Dendritic cell treated with granulocyte-macrophage colony-stimulating factor and Interleukin-4, amounts not matched to agents 40 ng/mL and 50 ng/mL, for 4 days (primary cell): ENCODE measurements around the gene BPHL.
"Not testable (repeated sequence)": the region's sequence is repeated elsewhere in the genome, so short reads cannot be mapped to it uniquely, and the experiment has no call there.

ENCODE experiments used
- H3K27ac Mint-ChIP-seq: one replicate; pipeline ENCODE4 v1.8.0; 2022; ENCODE audit warnings: mild to moderate bottlenecking, mixed read lengths
- H3K27me3 Mint-ChIP-seq: one replicate; pipeline ENCODE4 v1.8.0; 2022; ENCODE audit warnings: mild to moderate bottlenecking, mixed read lengths
- H3K36me3 Mint-ChIP-seq: one replicate; pipeline ENCODE4 v1.8.0; 2022; ENCODE audit warnings: low read depth, mixed read lengths
- H3K4me1 Mint-ChIP-seq: one replicate; pipeline ENCODE4 v1.8.0; 2022; ENCODE audit warnings: low read depth, mixed read lengths
- H3K4me3 Mint-ChIP-seq: one replicate; pipeline ENCODE4 v1.8.0; 2022; ENCODE audit warnings: mild to moderate bottlenecking, moderate library complexity, mixed read lengths
- H3K9me3 Mint-ChIP-seq: one replicate; pipeline ENCODE4 v1.8.0; 2022; ENCODE audit warnings: mixed read lengths
- intact Hi-C: fragments of 100-400 bp; cut with micrococcal nuclease; formaldehyde crosslinking; loops from one replicate; pipeline ENCODE4 v1.15.0; 2022

BPHL gene

GRCh38 chr6:3155416-3155815, 36.9 kb downstream of the BPHL start:
- H3K4me3 Mint-ChIP-seq, intact Hi-C loops: not testable (repeated sequence)
- peaks cover 40% of the 10 kb centered on the region for H3K27me3 Mint-ChIP-seq

GRCh38 chr6:3156184-3157130, 37.9 kb downstream of the BPHL start:
- H3K27ac Mint-ChIP-seq, result peak overlapping the region; percentile 79
- peaks cover 22% of the 10 kb centered on the region for H3K4me1 Mint-ChIP-seq
- intact Hi-C loops, result loop anchor here (1.0 kb wide), 1 partner anchor 17 kb away; no protein-coding TSS in a partner anchor
- not testable (repeated sequence) for H3K9me3 Mint-ChIP-seq
- H3K4me3 Mint-ChIP-seq, result peak overlapping the region; percentile 74
- peaks cover 47% of the 10 kb centered on the region for H3K27me3 Mint-ChIP-seq
- H3K36me3 Mint-ChIP-seq, result peaks cover 16% of the 10 kb centered on the region

More at GRCh38 chr6:3155416-3155815, 36.9 kb downstream of the BPHL start:
- Mint-ChIP-seq H3K36me3 (peaks cover 16% of the 10 kb centered on the region), H3K4me1 (peaks cover 21% of the 10 kb centered on the region)
- H3K27ac Mint-ChIP-seq, H3K9me3 Mint-ChIP-seq: not testable (repeated sequence)

- peak within 1 kb of the TSS; percentile 74 for H3K4me3 Mint-ChIP-seq
- H3K4me1 Mint-ChIP-seq, result peaks cover 26% of the 10 kb centered on the region
- peak within 1 kb of the TSS; percentile 79 for H3K27ac Mint-ChIP-seq
- no peaks in the 10 kb centered on the region for H3K9me3 Mint-ChIP-seq
- H3K36me3 Mint-ChIP-seq, result peaks cover 16% of the 10 kb centered on the region
- intact Hi-C loops, result loop anchor here (1.0 kb wide), 1 partner anchor 18 kb away; no protein-coding TSS in a partner anchor
- H3K27me3 Mint-ChIP-seq, result peaks cover 52% of the 10 kb centered on the region
Measured at GRCh38 chr6:3157131-3157933, 38.8 kb downstream of the BPHL start, which contains the start of gene TUBB2A. Gene TUBB2A, minus strand, starts transcription at chr6:3157544. Its CDS starts 81 bp downstream, at chr6:3157463.

- Mint-ChIP-seq H3K27me3 (peaks cover 55% of the 10 kb centered on the region), H3K27ac (no peak overlapping the region), H3K36me3 (peaks cover 14% of the 10 kb centered on the region), H3K9me3 (no peaks in the 10 kb centered on the region), H3K4me3 (no peak overlapping the region), H3K4me1 (peaks cover 46% of the 10 kb centered on the region)
- intact Hi-C loops, result loop anchor here (5.0 kb wide), 2 partner anchors 33 to 97 kb away; partner anchors contain the start of gene PSMG4
Measured at GRCh38 chr6:3159805-3160781, 41.6 kb downstream of the BPHL start.

- Mint-ChIP-seq H3K4me1 (peaks cover 37% of the 10 kb centered on the region), H3K4me3 (no peak overlapping the region), H3K36me3 (peaks cover 7% of the 10 kb centered on the region), H3K27ac (peak overlapping the region; percentile 83), H3K9me3 (no peaks in the 10 kb centered on the region), H3K27me3 (peaks cover 46% of the 10 kb centered on the region)
- intact Hi-C loops, result loop anchor here (5.0 kb wide), 2 partner anchors 35 to 95 kb away; partner anchors contain the start of gene PSMG4
Measured at GRCh38 chr6:3162067-3162497, 43.6 kb downstream of the BPHL start.

- peaks cover 7% of the 10 kb centered on the region for H3K36me3 Mint-ChIP-seq
- intact Hi-C loops, result loop anchor here (5.0 kb wide), 2 partner anchors 35 to 95 kb away; partner anchors contain the start of gene PSMG4
- H3K4me1 Mint-ChIP-seq, result peaks cover 37% of the 10 kb centered on the region
- peak overlapping the region; percentile 83 for H3K27ac Mint-ChIP-seq
- peaks cover 46% of the 10 kb centered on the region for H3K27me3 Mint-ChIP-seq
- no peaks in the 10 kb centered on the region for H3K9me3 Mint-ChIP-seq
- peak overlapping the region; percentile 85 for H3K4me3 Mint-ChIP-seq
Measured at GRCh38 chr6:3162565-3163247, 44.2 kb downstream of the BPHL start.

- peaks cover 42% of the 10 kb centered on the region for H3K27me3 Mint-ChIP-seq
- peak overlapping the region; percentile 85 for H3K4me3 Mint-ChIP-seq
- H3K36me3 Mint-ChIP-seq, result peaks cover 7% of the 10 kb centered on the region
- intact Hi-C loops, result loop anchor here (5.0 kb wide), 2 partner anchors 36 to 94 kb away; partner anchors contain the start of gene PSMG4
- H3K9me3 Mint-ChIP-seq, result no peaks in the 10 kb centered on the region
- H3K27ac Mint-ChIP-seq, result peak overlapping the region; percentile 83
- H3K4me1 Mint-ChIP-seq, result peaks cover 37% of the 10 kb centered on the region
Measured at GRCh38 chr6:3163248-3163594, 44.7 kb downstream of the BPHL start.

- Mint-ChIP-seq H3K4me3 (no peak overlapping the region), H3K4me1 (peaks cover 36% of the 10 kb centered on the region), H3K27ac (no peak overlapping the region), H3K36me3 (peaks cover 7% of the 10 kb centered on the region), H3K27me3 (peaks cover 36% of the 10 kb centered on the region), H3K9me3 (no peaks in the 10 kb centered on the region)
- intact Hi-C loops, result loop anchor here (5.0 kb wide), 2 partner anchors 37 to 93 kb away; partner anchors contain the start of gene PSMG4
Measured at GRCh38 chr6:3164388-3164787, 45.9 kb downstream of the BPHL start.

GRCh38 chr6:3165631-3166534, 47.4 kb downstream of the BPHL start:
- Mint-ChIP-seq H3K27ac (no peak overlapping the region), H3K4me3 (no peak overlapping the region), H3K4me1 (peaks cover 24% of the 10 kb centered on the region), H3K36me3 (peaks cover 7% of the 10 kb centered on the region), H3K27me3 (peaks cover 21% of the 10 kb centered on the region), H3K9me3 (no peaks in the 10 kb centered on the region)
- intact Hi-C loops, result no loop called here

GRCh38 chr6:3166535-3167225, 48.2 kb downstream of the BPHL start:
- H3K27ac Mint-ChIP-seq, H3K9me3 Mint-ChIP-seq, intact Hi-C loops, H3K4me3 Mint-ChIP-seq, H3K36me3 Mint-ChIP-seq: not testable (repeated sequence)
- Mint-ChIP-seq H3K27me3 (peaks cover 19% of the 10 kb centered on the region), H3K4me1 (peaks cover 24% of the 10 kb centered on the region)

- H3K27ac Mint-ChIP-seq, H3K36me3 Mint-ChIP-seq, H3K4me3 Mint-ChIP-seq, intact Hi-C loops, H3K9me3 Mint-ChIP-seq: not testable (repeated sequence)
- peaks cover 13% of the 10 kb centered on the region for H3K4me1 Mint-ChIP-seq
- peaks cover 13% of the 10 kb centered on the region for H3K27me3 Mint-ChIP-seq
Measured at GRCh38 chr6:3168046-3168445, 49.5 kb downstream of the BPHL start.
